A549 (cell line): ENCODE data around the gene IRF9. TPM values are rescaled to one million over a fixed set of nuclear protein-coding genes. Genes with fewer than 3 reads are reported as not detected.

Experiments used
- ATAC-seq, 2 experiments: fragments of 200-7000 bp in 1 of 2; fragments of >200 bp in 1 of 2; cut with Nextera tagmentation in 1 of 2; cut with Tn5 transposase in 1 of 2; 3 replicates each; pipeline versions ENCODE4 v1.8.0 to v1.9.1; 2018 to 2020; ENCODE audit warnings: mild to moderate bottlenecking in 1 of 2, moderate library complexity in 1 of 2
- CTCF ChIA-PET: fragments of 300-600 bp; sonication (Branson Sonifier 250); formaldehyde crosslinking; extraction: SDS; loops from one replicate; lab custom pipeline; 2021; ENCODE audit warnings: antibody characterized with exemption, inconsistent platforms; lab: Yijun Ruan, JAX
- POLR2A ChIA-PET: fragments of 350-600 bp; formaldehyde crosslinking; extraction: SDS; loops from one replicate; lab custom pipeline; 2021; ENCODE audit warnings: antibody characterized with exemption, inconsistent platforms; lab: Yijun Ruan, JAX
- DNase-seq, 2 experiments: peaks; one replicate each; pipeline versions ENCODE4 v3.0.0 to v3.0.0-alpha.2; 2011 to 2016; ENCODE audit warnings: low read depth in 1 of 2, low spot score in 1 of 2
- FAIRE-seq: peaks from 2 replicates; lab custom pipeline; 2011; peaks lifted over from hg19 to GRCh38; lab: Jason Lieb, UNC
- H3K27ac ChIP-seq, 2 experiments: fragments of >200 bp; sonication (Bioruptor Twin); formaldehyde crosslinking; 3 replicates each; pipeline ENCODE4 v1.5.1; 2016 to 2017
- H3K4me1 ChIP-seq: fragments of >200 bp; sonication (Bioruptor Twin); formaldehyde crosslinking; 3 replicates; pipeline ENCODE4 v1.6.1; 2016
- H3K4me2 ChIP-seq: fragments of >200 bp; sonication (Bioruptor Twin); formaldehyde crosslinking; 3 replicates; pipeline ENCODE4 v1.6.1; 2016
- H3K4me3 ChIP-seq: fragments of >200 bp; sonication (Bioruptor Twin); formaldehyde crosslinking; 3 replicates; pipeline ENCODE4 v1.5.1; 2016
- H3K9me3 ChIP-seq: fragments of >200 bp; sonication (Bioruptor Twin); formaldehyde crosslinking; 3 replicates; pipeline ENCODE4 v1.6.1; 2016
- CBX2 ChIP-seq: fragments of 200-600 bp; sonication (generic); IDR thresholded peaks from 2 replicates; pipeline ENCODE4 v1.6.1; 2016; ENCODE audit warnings: low read depth, mild to moderate bottlenecking, borderline replicate concordance
- CBX8 ChIP-seq: fragments of 200-600 bp; sonication (generic); IDR thresholded peaks from 2 replicates; pipeline ENCODE4 v1.6.1; 2016
- CEBPB ChIP-seq, 2 experiments: fragments of >200 bp in 1 of 2; sonication (Bioruptor Twin) in 1 of 2; formaldehyde crosslinking in 1 of 2; IDR thresholded peaks; 2 replicates each; pipeline ENCODE4 v1.6.1; 2012 to 2016
- CHD2 ChIP-seq: fragments of 150-350 bp; IDR thresholded peaks from 2 replicates; pipeline ENCODE4 v1.6.1; 2014; ENCODE audit warnings: low read length; ENCODE audit not compliant: partially characterized antibody
- CHD4 ChIP-seq: fragments of 200-600 bp; sonication (generic); IDR thresholded peaks from 2 replicates; pipeline ENCODE4 v1.6.1; 2016; ENCODE audit warnings: antibody characterized with exemption, mild to moderate bottlenecking, borderline replicate concordance
- EP300 ChIP-seq, 2 experiments: fragments of >200 bp; sonication (Bioruptor Twin); formaldehyde crosslinking; IDR thresholded peaks; 2 replicates in 1 of 2; 3 replicates in 1 of 2; pipeline ENCODE4 v1.6.1; 2016 to 2017
- FOSB ChIP-seq: fragments of 250-450 bp; sonication (Bioruptor Pico); IDR thresholded peaks from 2 replicates; pipeline ENCODE4 v1.5.0; 2020; ENCODE audit warnings: mild to moderate bottlenecking, moderate library complexity
- FOXS1 ChIP-seq: fragments of 250-450 bp; sonication (Bioruptor Pico); IDR thresholded peaks from 2 replicates; pipeline ENCODE4 v1.5.0; 2020; ENCODE audit warnings: mild to moderate bottlenecking, moderate library complexity
- HEYL ChIP-seq: fragments of 250-450 bp; sonication (Bioruptor Pico); IDR thresholded peaks from 2 replicates; pipeline ENCODE4 v1.8.0; 2021; ENCODE audit warnings: mild to moderate bottlenecking, moderate library complexity
- JUN ChIP-seq, 2 experiments: fragments of >200 bp; sonication (Bioruptor Twin); formaldehyde crosslinking; IDR thresholded peaks; 2 replicates in 1 of 2; 3 replicates in 1 of 2; pipeline ENCODE4 v1.6.1; 2016 to 2017
- KDM5A ChIP-seq: fragments of 200-600 bp; sonication (generic); IDR thresholded peaks from 2 replicates; pipeline ENCODE4 v1.6.1; 2016; ENCODE audit warnings: antibody characterized with exemption, mild to moderate bottlenecking
- MAZ ChIP-seq: fragments of 150-350 bp; IDR thresholded peaks from 2 replicates; pipeline ENCODE4 v1.6.1; 2014; ENCODE audit warnings: antibody characterized with exemption, low read depth, low read length, borderline replicate concordance
- NFE2L2 ChIP-seq: fragments of 150-350 bp; conservative IDR thresholded peaks from 2 replicates; pipeline ENCODE4 v1.6.1; 2014; ENCODE audit warnings: low read length
- NPAS2 ChIP-seq: fragments of 250-450 bp; sonication (Bioruptor Pico); IDR thresholded peaks from 2 replicates; pipeline ENCODE4 v1.8.0; 2022; ENCODE audit warnings: mild to moderate bottlenecking, moderate library complexity, borderline replicate concordance
- POLR2A ChIP-seq: IDR thresholded peaks from 2 replicates; pipeline ENCODE4 v1.6.1; 2012; ENCODE audit warnings: mild to moderate bottlenecking, low read length
- RAD21 ChIP-seq, 2 experiments: fragments of >200 bp in 1 of 2; sonication (Bioruptor Twin) in 1 of 2; formaldehyde crosslinking in 1 of 2; IDR thresholded peaks in 1 of 2; conservative IDR thresholded peaks in 1 of 2; 2 replicates in 1 of 2; 3 replicates in 1 of 2; pipeline ENCODE4 v1.6.1; 2012 to 2018; ENCODE audit warnings: inconsistent platforms in 1 of 2
- RARB ChIP-seq: fragments of 250-450 bp; sonication (Bioruptor Pico); IDR thresholded peaks from 2 replicates; pipeline ENCODE4 v1.8.0; 2021; ENCODE audit warnings: mild to moderate bottlenecking, moderate library complexity
- RCOR1 ChIP-seq: fragments of 150-350 bp; IDR thresholded peaks from 2 replicates; pipeline ENCODE4 v1.6.1; 2014; ENCODE audit warnings: antibody characterized with exemption, low read length, low read depth
- SREBF2 ChIP-seq: fragments of 450-650 bp; IDR thresholded peaks from 2 replicates; pipeline ENCODE4 v1.6.1; 2014; ENCODE audit warnings: mild to moderate bottlenecking, moderate library complexity
- TFCP2L1 ChIP-seq: fragments of 250-450 bp; sonication (Bioruptor Pico); IDR thresholded peaks from 2 replicates; pipeline ENCODE4 v1.5.0; 2021; ENCODE audit warnings: mild to moderate bottlenecking
- TP53 ChIP-seq: fragments of 250-450 bp; sonication (Bioruptor Pico); IDR thresholded peaks from 2 replicates; pipeline ENCODE4 v1.5.0; 2021; ENCODE audit warnings: mild to moderate bottlenecking, moderate library complexity
- ZFP36 ChIP-seq: fragments of 450-650 bp; IDR thresholded peaks from 2 replicates; pipeline ENCODE4 v1.6.1; 2014; ENCODE audit warnings: borderline replicate concordance; ENCODE audit not compliant: partially characterized antibody
- ZNF302 ChIP-seq: fragments of 250-450 bp; sonication (Bioruptor Pico); IDR thresholded peaks from 2 replicates; pipeline ENCODE4 v1.9.0; 2021; ENCODE audit warnings: inconsistent platforms, mild to moderate bottlenecking, moderate library complexity
- whole genome bisulfite sequencing: methylation state at CpG from one replicate; pipeline ENCODE4 v1.1.6; 2017; ENCODE audit errors: missing lambda C conversion rate; 5-methylcytosine and 5-hydroxymethylcytosine counted together
- polyA plus RNA-seq, 4 experiments: library from polyadenylated mRNA; depleted of rRNA in 3 of 4; stranded (reverse); fragments of >200 nt; fragmentation: RNase III in 1 of 4; extraction: RNeasy Plus Mini Kit Qiagen cat#74134 plus additional on column Dnase treatment in 1 of 4; gene quantifications; 2 replicates in 3 of 4; 3 replicates in 1 of 4; pipeline ENCODE4 v1.2.3, GENCODE V29; 2011 to 2017
- TF ChIP-seq, protein P1 (sequence below): fragments of 200-600 bp; sonication (generic); IDR thresholded peaks from 2 replicates; pipeline ENCODE4 v1.6.1; 2016; ENCODE audit warnings: antibody characterized with exemption, mild to moderate bottlenecking, moderate library complexity
- TF ChIP-seq, protein P2 (sequence below): fragments of >200 bp; sonication (Bioruptor Twin); formaldehyde crosslinking; IDR thresholded peaks from 3 replicates; pipeline ENCODE4 v1.5.1; 2016
- TF ChIP-seq, protein P3 (sequence below): IDR thresholded peaks from 2 replicates; pipeline ENCODE4 v1.6.1; 2012
- TF ChIP-seq, protein P4 (sequence below): fragments of 250-450 bp; sonication (Bioruptor Pico); IDR thresholded peaks from 2 replicates; pipeline ENCODE4 v1.5.0; 2021; ENCODE audit warnings: mild to moderate bottlenecking, moderate library complexity, borderline replicate concordance
- TF ChIP-seq, protein P5 (sequence below): fragments of 250-450 bp; sonication (Bioruptor Pico); IDR thresholded peaks from 2 replicates; pipeline ENCODE4 v1.5.0; 2020; ENCODE audit warnings: low read depth, mild to moderate bottlenecking, moderate library complexity
- TF ChIP-seq, protein P6 (sequence below): IDR thresholded peaks from 2 replicates; pipeline ENCODE4 v1.6.1; 2012; ENCODE audit warnings: low read depth, borderline replicate concordance

IRF9 gene
- polyA plus RNA-seq, 2 of the 4 experiments (the other 2 are of a cell fraction) = 19.0 to 23.1 TPM

DNA sequence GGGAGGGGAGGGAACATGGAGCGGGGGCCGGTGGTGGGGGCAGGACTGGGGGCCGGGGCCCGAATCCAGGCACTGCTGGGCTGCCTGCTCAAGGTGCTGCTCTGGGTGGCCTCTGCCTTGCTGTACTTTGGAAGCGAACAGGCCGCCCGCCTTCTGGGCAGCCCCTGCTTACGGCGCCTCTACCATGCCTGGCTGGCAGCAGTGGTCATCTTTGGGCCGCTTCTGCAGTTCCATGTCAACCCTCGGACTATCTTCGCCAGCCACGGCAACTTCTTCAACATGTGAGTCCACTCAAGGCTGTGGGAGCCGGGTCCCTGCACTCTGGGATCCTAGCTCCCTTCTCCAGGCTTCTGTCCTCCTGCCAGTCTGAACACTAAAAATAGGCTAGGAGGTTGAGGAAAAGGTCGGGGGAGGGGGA is 29.5 kb upstream of the IRF9 start:
- H3K4me1 ChIP-seq = peaks cover 5% of the 10 kb centered on the region; the same call in 2 of the 3 replicates
- no peaks in the 10 kb centered on the region for H3K9me3 ChIP-seq
- ChIA-PET CTCF (interaction anchor here (1.3 to 2.4 kb wide), 3 partner anchors 10 to 23 kb away, joined by 4 to 8 read pairs (median 5); partner anchors contain the start of gene NRL), POLR2A (no interaction called here)
- TF ChIP-seq ZFP36 (no peak), TFCP2L1 (CRISPR knock-in tag) (no peak), CEBPB (IDR thresholded peaks at IDR 0.05) (no peak), SREBF2 (no peak), ZNF302 (no peak)
- WGBS = 82% methylated on average over 10 of the region's 15 CpGs
- DNase-seq (no peak), ATAC-seq (no peak), FAIRE-seq (no peak)
- H3K27ac ChIP-seq = no peak overlapping the region
- no peak overlapping the region for H3K4me2 ChIP-seq
- H3K4me3 ChIP-seq = no peak overlapping the region

DNA sequence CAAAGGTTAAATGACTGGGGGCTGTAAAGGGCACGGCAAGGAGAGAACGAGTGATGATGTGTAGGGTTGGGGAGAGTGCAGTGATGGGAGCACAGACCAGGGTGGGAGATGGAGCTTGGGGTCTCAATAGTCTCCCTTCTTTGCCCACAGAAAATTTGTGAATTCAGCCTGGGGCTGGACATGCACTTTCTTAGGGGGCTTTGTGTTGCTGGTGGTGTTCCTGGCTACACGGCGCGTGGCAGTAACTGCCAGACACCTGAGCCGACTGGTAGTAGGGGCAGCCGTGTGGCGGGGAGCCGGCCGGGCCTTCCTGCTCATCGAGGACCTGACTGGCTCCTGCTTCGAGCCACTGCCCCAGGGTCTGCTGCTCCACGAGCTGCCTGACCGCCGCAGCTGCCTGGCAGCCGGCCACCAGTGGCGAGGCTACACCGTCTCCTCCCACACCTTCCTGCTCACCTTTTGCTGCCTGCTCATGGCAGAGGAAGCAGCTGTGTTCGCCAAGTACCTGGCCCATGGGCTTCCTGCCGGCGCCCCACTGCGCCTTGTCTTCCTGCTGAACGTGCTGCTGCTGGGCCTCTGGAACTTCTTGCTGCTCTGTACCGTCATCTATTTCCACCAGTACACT is 28.9 kb upstream of the IRF9 start:
- FAIRE-seq = no peak
- WGBS = 92% methylated on average over 13 of the region's 24 CpGs
- CTCF ChIA-PET = interaction anchor here (1.3 to 2.4 kb wide), 4 partner anchors 11 to 574 kb away, joined by 3 to 8 read pairs (median 4); partner anchors contain the start of gene NRL

DNA sequence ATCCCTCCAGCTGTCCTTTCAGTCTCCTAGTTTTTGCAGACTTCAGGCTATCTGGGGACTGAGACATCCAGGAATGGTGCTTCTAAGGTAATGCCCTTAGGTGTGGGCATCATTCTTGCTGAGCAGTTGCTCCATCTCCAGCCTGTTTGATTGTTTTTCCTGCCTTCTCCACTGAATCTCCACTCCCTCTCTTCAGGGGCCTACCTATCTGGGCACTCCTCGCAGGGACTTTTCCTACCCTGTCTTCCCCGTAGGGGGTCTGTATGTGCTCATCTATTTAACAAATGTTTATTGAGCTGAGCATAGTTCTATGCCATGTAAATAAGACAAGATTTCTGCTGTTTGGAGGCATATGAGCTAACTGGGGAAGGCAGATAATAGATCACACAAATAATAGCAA is 28.1 kb upstream of the IRF9 start:
- peaks cover 16% of the 10 kb centered on the region; the same call in 2 of the 3 replicates for H3K4me1 ChIP-seq
- no peak for FAIRE-seq
- H3K9me3 ChIP-seq = no peaks in the 10 kb centered on the region
- WGBS = 96% methylated on average over 2 of the region's 2 CpGs
- no peak for DNase-seq
- ChIA-PET POLR2A (interaction anchor here (1.7 kb wide), 1 partner anchor 8 kb away, joined by 4 read pairs; the partner anchor contains the start of gene EMC9), CTCF (interaction anchor here (0.6 to 2.4 kb wide), 6 partner anchors 13 to 574 kb away, joined by 3 to 13 read pairs (median 4); partner anchors contain the start of gene IRF9)
- no peak for ATAC-seq
- H3K27ac ChIP-seq = no peak overlapping the region
- H3K4me3 ChIP-seq = no peak overlapping the region
- H3K4me2 ChIP-seq = no peak overlapping the region
- TF ChIP-seq JUN (IDR thresholded peaks at IDR 0.05) (no peak), NPAS2 (CRISPR knock-in tag) (no peak), SREBF2 (no peak), CHD2 (no peak), HEYL (CRISPR knock-in tag) (no peak), RAD21 (conservative IDR thresholded peaks at IDR 0.05 in 1 of 2, IDR thresholded peaks at IDR 0.05 in 1 of 2) (no peak), TP53 (CRISPR knock-in tag) (no peak), TFCP2L1 (CRISPR knock-in tag) (no peak), POLR2A (no peak)
- TF ChIP-seq, protein P1, sequence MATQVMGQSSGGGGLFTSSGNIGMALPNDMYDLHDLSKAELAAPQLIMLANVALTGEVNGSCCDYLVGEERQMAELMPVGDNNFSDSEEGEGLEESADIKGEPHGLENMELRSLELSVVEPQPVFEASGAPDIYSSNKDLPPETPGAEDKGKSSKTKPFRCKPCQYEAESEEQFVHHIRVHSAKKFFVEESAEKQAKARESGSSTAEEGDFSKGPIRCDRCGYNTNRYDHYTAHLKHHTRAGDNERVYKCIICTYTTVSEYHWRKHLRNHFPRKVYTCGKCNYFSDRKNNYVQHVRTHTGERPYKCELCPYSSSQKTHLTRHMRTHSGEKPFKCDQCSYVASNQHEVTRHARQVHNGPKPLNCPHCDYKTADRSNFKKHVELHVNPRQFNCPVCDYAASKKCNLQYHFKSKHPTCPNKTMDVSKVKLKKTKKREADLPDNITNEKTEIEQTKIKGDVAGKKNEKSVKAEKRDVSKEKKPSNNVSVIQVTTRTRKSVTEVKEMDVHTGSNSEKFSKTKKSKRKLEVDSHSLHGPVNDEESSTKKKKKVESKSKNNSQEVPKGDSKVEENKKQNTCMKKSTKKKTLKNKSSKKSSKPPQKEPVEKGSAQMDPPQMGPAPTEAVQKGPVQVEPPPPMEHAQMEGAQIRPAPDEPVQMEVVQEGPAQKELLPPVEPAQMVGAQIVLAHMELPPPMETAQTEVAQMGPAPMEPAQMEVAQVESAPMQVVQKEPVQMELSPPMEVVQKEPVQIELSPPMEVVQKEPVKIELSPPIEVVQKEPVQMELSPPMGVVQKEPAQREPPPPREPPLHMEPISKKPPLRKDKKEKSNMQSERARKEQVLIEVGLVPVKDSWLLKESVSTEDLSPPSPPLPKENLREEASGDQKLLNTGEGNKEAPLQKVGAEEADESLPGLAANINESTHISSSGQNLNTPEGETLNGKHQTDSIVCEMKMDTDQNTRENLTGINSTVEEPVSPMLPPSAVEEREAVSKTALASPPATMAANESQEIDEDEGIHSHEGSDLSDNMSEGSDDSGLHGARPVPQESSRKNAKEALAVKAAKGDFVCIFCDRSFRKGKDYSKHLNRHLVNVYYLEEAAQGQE = no peak
- TF ChIP-seq, protein P2, sequence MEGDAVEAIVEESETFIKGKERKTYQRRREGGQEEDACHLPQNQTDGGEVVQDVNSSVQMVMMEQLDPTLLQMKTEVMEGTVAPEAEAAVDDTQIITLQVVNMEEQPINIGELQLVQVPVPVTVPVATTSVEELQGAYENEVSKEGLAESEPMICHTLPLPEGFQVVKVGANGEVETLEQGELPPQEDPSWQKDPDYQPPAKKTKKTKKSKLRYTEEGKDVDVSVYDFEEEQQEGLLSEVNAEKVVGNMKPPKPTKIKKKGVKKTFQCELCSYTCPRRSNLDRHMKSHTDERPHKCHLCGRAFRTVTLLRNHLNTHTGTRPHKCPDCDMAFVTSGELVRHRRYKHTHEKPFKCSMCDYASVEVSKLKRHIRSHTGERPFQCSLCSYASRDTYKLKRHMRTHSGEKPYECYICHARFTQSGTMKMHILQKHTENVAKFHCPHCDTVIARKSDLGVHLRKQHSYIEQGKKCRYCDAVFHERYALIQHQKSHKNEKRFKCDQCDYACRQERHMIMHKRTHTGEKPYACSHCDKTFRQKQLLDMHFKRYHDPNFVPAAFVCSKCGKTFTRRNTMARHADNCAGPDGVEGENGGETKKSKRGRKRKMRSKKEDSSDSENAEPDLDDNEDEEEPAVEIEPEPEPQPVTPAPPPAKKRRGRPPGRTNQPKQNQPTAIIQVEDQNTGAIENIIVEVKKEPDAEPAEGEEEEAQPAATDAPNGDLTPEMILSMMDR = no peak
- TF ChIP-seq, protein P3, sequence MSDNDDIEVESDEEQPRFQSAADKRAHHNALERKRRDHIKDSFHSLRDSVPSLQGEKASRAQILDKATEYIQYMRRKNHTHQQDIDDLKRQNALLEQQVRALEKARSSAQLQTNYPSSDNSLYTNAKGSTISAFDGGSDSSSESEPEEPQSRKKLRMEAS = no peak

More for the DNA sequence above, 28.9 kb upstream of the IRF9 start:
- no peak overlapping the region for H3K4me3 ChIP-seq
- H3K4me2 ChIP-seq = no peak overlapping the region
- TF ChIP-seq, protein P4, sequence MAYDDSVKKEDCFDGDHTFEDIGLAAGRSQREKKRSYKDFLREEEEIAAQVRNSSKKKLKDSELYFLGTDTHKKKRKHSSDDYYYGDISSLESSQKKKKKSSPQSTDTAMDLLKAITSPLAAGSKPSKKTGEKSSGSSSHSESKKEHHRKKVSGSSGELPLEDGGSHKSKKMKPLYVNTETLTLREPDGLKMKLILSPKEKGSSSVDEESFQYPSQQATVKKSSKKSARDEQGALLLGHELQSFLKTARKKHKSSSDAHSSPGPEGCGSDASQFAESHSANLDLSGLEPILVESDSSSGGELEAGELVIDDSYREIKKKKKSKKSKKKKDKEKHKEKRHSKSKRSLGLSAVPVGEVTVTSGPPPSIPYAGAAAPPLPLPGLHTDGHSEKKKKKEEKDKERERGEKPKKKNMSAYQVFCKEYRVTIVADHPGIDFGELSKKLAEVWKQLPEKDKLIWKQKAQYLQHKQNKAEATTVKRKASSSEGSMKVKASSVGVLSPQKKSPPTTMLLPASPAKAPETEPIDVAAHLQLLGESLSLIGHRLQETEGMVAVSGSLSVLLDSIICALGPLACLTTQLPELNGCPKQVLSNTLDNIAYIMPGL (CRISPR knock-in tag) = no peak
- TF ChIP-seq RCOR1 (no peak), RARB (no peak), NFE2L2 (no peak), FOXS1 (CRISPR knock-in tag) (no peak), POLR2A (no peak), MAZ (no peak), SREBF2 (no peak), CBX8 (no peak), CHD4 (no peak), FOSB (CRISPR knock-in tag) (no peak), CBX2 (no peak), KDM5A (no peak), EP300 (IDR thresholded peaks at IDR 0.05) (no peak)
- TF ChIP-seq, protein P5, sequence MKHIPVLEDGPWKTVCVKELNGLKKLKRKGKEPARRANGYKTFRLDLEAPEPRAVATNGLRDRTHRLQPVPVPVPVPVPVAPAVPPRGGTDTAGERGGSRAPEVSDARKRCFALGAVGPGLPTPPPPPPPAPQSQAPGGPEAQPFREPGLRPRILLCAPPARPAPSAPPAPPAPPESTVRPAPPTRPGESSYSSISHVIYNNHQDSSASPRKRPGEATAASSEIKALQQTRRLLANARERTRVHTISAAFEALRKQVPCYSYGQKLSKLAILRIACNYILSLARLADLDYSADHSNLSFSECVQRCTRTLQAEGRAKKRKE (CRISPR knock-in tag) = no peak
- TF ChIP-seq, protein P6, sequence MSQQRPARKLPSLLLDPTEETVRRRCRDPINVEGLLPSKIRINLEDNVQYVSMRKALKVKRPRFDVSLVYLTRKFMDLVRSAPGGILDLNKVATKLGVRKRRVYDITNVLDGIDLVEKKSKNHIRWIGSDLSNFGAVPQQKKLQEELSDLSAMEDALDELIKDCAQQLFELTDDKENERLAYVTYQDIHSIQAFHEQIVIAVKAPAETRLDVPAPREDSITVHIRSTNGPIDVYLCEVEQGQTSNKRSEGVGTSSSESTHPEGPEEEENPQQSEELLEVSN = no peak
- H3K4me1 ChIP-seq = peaks cover 11% of the 10 kb centered on the region; the same call in 2 of the 3 replicates
- ATAC-seq (no peak), DNase-seq (no peak)
- H3K9me3 ChIP-seq = no peaks in the 10 kb centered on the region
- no peak overlapping the region for H3K27ac ChIP-seq
- POLR2A ChIA-PET = interaction anchor here (1.7 kb wide), 1 partner anchor 9 kb away, joined by 4 read pairs; the partner anchor contains the start of gene EMC9
